ENCODE measurements around the gene CLIP2.
"Not testable (repeated sequence)": the region's sequence is repeated elsewhere in the genome, so short reads cannot be mapped to it uniquely, and the experiment has no call there.

The CLIP2 gene

DNA sequence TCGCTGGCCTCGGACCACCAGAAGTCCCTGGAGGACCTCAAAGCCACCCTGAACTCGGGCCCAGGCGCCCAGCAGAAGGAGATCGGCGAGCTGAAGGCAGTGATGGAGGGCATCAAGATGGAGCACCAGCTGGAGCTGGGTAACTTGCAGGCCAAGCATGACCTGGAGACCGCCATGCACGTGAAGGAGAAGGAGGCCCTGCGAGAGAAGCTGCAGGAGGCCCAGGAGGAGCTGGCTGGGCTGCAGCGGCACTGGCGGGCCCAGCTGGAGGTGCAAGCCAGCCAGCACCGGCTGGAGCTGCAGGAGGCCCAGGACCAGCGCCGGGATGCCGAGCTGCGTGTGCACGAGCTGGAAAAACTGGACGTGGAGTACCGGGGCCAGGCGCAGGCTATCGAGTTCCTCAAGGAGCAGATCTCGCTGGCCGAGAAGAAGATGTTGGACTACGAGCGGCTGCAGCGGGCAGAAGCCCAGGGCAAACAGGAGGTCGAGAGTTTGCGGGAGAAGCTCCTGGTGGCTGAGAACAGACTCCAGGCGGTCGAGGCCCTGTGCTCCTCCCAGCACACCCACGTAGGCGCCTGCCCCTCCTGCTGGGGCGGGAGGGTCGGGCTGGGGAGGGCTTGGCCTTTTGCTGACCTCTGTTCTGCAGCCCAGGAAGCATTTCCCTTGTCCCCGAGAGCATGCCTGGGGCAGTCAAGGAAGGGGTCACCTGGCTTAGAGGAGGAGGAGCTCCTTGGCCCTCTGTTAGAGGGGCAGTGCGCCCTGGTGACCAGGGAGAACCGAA is 87.2 kb downstream of the CLIP2 start:
- DNase-seq, result no peak

DNA sequence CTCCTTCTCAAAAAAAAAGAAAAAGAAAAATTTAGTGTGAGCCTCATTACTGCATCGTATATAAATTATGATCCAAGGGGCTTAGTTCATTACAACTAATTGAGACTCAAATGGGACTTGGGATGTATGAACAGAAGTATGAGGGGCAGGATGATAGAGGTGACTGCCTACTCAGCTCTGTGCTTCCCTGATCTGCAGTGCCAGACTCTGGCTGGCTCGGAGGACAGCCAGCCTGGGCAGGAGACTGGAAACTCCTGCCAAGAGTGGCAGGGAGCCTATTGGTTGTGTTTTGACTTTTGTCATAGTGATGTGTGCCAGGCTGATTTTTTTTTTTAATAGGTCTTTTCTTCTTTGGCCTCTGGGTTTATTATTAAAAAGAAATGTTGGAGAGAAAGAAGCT is 90.7 kb downstream of the CLIP2 start:
- DNase-seq, result no peak

DNA sequence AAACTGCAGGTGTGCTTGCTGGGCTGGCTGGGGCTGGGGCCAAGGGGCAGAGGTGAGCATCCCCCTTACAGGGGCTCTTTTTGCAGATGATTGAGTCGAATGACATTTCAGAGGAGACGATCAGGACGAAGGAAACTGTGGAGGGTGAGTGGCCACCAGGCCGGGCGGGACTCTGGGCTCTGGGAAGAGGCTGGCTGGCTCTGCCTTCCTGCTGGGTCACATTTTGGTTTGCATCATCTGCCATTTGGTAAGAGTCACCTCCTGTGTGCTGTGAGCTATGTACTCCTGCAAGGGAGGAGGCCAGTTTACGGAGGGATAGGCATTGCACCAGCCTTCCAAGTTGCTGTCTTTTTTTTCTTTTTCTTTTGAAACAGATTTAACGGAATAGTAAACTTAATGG is 91.5 kb downstream of the CLIP2 start:
- DNase-seq, result no peak

DNA sequence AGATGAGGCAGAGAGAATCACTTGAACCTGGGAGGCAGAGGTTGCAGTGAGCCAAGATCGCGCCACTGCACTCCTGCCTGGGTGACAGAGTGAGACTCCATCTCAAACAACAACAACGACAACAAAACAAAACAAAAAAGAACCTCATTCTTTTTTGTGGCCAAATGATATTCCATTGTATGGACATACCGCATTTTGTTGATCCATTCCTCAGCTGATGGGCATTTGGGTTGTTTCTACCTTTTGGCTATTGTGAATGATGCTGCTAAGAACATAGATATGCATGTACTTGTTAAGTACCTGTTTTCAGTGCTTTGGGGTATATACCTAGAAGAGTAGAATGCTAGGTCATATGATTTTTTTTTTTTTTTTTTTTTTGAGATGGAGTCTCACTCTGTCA is 94.9 kb downstream of the CLIP2 start:
- not testable (repeated sequence) for DNase-seq

DNA sequence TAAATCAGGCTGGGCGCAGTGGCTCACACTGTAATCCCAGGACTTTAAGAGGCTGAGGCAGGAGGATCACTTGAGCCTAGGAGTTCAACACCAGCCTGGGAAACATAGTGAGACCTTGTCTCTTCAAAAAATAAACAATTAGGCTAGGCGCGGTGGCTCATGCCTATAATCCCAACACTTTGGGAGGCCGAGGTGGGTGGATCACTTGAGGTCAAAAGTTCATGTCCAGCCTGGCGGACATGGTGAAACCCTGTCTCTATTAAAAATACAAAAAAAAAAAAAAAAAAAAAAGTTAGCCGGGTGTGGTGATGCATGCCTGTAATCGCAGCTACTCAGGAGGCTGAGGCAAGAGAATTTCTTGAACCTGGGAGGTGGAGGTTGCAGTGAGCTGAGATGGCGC is 95.6 kb downstream of the CLIP2 start:
- DNase-seq, result not testable (repeated sequence)

DNA sequence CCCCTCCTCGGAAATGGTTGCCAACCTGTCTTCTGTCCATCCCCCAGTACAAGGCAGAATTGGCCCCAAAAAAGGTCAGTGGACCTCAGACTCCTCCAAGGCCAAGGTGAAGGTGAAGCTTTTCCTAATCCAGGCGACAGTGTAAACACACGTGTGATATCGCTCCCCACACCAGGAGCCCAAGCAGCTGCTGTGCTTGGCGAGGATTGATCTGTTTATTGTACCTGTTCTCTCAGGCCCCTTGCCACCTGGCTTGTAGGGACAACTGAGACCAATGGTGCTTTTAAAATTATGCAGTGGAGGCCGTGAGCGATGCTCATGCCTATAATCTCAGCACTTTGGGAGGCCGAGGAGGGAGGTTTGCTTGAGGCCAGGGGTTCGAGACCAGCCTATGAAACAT is 98.4 kb downstream of the CLIP2 start:
- DNase-seq, result no peak

DNA sequence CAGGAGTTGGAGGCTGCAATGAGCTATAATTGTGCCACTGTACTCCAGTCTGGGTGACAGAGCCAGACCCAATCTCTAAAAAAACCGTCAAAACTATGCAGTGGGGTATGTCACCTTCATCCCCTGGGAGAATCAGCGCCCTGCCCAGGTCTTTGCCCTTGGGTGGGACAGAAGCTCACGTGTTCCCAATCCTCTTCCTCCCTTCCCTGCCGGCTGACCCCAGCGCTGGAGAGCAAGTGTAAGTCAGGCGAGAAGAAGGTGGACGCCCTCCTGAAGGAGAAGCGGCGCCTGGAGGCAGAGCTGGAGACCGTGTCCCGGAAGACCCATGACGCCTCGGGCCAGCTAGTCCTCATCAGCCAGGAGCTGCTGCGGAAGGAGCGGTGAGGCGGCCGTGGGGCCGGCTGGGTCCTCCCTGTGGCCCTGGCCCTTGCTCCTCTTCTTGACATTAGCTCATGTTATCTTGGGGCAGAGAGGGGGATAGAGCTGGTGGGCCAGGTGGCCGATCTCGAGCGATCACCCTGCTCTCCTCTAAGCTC is 99.7 kb downstream of the CLIP2 start:
- DNase-seq, result no peak

DNA sequence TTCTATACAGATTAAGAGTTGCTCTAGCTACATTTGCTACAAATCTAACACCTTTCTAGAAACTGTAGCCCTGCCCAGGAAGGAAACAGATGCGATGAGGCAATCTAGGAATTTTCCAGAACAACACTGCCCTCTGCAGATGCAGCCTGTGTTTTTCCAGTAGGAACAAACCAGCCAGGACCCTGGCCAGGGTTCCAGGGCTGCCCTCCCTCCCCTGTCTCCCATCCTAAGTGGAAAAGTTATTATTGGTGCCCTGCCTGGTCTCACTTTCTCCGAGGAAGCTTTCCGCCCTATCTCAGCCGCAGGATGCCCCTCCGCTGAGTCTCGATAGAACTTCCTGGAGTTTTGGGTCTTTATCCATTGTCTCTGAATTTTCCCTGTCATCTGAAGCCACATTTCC is 104.5 kb downstream of the CLIP2 start:
- DNase-seq, result not testable (repeated sequence)

DNA sequence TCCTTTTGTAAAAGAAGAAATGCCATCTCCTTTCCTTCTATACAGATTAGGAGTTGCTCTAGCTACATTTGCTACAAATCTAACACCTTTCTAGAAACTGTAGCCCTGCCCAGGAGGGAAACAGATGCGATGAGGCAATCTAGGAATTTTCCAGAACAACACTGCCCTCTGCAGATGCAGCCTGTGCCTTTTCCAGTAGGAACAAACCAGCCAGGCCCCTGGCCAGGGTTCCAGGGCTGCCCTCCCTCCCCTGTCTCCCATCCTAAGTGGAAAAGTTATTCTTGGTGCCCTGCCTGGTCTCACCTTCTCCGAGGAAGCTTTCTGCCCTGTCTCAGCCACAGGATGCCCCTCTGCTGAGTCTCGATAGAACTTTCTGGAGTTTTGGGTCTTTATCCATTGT is 105.4 kb downstream of the CLIP2 start:
- not testable (repeated sequence) for DNase-seq

DNA sequence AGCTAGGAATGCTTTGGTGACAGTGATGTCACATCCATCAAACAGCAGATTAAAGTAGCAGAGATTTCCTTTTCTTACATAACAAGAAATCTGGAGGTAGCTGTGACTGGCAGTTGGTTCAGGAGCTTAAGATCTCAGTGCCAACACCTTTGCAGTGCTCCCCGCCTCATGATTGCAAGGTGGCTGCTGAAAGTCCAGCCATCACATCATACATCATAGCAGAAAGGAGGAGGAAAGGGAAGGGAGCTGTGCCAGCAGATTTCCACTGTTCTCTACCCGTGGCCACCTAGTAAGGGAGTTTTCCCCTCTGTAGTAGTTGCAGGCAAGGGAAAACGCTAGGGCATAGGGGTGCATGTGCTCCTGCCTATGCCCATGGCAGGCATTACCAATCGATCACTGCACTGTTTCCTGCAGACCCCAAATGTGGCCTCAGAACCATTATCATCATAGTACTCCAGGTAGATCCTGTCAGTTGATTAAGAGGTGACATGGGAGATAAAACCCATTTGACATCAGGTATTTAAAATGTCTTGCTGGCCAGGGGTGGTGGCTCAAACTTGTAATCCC is 106.6 kb downstream of the CLIP2 start:
- DNase-seq, result no peak

DNA sequence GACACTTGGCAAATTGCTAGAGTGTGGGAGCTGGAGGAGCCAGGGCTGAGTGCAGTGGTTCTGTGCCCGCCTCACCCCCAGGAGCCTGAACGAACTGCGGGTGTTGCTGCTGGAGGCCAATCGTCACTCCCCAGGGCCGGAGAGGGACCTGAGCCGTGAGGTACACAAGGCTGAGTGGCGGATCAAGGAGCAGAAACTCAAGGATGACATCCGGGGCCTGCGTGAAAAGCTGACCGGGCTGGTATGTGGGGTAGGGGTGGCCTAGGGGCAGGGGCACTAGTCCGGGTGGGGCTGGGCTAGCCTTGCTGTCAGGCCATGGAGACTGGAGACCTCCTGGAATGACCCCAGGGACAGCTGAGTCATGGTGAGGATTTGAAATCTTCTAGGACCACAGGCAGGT is 107.8 kb downstream of the CLIP2 start:
- DNase-seq, result no peak

DNA sequence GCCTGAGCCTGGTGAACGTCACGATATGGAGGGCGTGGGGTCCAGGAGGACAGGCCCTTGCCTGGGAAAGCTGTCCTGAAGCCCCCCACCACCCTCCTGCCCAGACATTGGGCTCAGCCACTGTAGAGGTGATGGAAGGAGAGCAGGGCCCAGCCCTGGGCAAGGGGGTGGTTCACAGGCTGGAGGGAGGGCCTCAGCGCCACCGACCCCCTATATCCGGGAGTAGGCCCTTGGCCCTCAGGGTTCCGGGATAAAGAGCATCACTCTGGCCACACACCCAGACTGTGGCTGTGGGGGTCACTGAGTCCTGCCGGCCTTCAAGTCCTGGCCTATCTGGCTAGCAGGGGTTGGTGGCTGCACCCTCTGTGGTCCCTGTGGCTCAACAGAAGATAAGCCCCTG is 109.2 kb downstream of the CLIP2 start:
- no peak for DNase-seq

DNA sequence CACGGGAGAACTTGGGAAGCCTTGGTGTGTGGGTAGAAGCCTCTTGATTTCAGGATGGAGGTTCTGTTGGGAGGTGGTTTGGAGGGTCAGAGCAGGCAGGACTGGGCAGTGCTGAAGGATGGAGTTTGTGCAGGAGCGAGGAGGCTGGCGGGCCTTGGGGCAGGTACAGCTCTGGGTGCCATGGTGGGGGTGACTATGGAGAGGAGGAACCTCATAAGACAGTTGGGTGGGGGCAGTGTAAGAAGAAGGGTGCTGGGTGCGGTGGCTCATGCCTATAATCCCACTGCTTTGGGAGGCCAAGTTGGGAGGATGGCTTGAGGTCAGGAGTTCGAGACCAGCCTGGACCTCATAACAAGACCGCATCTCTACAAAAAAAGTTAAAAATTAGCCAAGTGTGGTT is 109.8 kb downstream of the CLIP2 start:
- DNase-seq, result no peak

DNA sequence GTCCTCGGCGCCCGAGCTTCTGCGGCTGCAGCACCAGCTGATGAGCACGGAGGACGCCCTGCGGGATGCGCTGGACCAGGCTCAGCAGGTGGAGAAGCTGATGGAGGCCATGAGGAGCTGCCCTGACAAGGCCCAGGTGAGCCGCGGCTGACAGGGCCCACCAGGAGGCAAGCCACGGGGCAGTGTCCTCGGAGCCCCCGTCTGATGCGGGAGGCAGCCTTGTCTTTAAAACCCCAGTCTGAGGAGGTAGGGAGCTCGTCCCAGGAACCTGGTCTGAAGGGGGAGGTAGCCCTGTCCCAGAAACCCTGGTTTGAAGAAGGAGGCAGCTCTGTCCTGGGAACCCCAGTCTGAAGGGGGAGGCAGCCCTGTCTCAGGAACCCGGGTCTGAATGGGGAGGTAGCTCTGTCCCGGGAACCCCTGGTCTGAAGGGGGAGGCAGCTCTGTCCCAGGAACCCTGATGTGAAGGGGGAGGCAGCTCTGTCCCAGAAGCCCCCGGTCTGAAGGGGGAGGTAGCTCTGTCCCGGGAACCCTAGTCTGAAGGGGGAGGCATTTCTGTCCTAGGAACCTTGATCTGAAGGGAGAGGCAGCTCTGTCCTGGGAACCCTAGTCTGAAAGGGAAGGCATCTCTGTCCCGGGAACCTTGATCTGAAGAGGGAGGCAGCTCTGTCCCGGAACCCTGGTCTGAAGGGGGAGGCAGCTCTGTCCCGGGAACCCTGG is 111.4 kb downstream of the CLIP2 start:
- no peak for DNase-seq

DNA sequence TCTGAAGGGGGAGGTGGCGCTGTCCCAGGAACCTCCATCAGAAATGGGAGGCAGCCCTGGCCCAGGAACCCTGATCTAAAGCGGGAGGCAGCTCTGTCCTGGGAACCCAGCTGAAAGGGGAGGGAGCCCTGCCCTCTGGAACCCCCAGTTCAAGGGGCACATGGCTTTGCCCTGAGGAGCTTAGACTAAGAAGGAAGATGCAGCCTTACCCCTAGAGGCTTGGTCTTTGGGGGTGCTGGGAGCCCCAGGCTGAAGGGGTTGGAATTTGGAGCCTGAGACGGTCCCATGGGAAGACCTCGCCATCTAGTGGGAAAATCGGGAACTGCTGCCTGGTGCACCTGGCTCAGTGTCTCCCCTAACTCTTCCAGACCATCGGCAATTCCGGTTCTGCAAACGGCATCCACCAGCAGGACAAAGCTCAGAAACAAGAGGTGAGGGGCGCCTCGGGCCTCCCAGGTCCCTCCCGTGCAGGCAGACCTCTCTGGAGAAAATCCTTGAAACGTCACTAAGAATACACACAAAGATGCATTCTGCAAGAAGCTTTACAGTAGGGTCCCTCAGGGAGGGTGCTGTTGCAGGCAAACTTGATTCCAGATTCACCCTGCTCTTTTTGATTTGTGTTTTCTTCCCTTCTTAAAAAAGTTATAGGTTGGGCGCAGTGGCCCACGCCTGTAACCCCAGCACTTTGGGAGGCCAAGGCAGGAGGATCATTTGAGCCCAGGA is 112.1 kb downstream of the CLIP2 start:
- peak; percentile 83 to 85 for DNase-seq

DNA sequence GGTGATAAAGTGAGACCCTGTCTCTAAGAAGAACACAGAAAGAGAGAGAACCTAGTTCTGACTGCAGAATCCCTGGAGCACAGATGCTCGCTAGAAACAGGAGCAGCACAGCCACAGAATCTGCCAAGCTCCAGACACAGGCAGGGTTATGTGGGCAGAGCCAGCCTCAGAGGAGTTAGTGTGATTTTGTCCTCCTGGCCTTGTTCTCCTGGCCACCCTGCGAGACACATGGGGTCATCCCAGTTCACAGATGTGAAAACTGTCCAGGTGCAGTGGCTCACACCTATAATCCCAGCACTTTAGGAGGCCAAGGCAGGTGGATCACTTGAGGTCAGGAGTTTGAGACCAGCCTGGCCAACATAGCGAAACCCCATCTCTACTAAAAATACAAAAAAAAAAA is 113.5 kb downstream of the CLIP2 start:
- not testable (repeated sequence) for DNase-seq

DNA sequence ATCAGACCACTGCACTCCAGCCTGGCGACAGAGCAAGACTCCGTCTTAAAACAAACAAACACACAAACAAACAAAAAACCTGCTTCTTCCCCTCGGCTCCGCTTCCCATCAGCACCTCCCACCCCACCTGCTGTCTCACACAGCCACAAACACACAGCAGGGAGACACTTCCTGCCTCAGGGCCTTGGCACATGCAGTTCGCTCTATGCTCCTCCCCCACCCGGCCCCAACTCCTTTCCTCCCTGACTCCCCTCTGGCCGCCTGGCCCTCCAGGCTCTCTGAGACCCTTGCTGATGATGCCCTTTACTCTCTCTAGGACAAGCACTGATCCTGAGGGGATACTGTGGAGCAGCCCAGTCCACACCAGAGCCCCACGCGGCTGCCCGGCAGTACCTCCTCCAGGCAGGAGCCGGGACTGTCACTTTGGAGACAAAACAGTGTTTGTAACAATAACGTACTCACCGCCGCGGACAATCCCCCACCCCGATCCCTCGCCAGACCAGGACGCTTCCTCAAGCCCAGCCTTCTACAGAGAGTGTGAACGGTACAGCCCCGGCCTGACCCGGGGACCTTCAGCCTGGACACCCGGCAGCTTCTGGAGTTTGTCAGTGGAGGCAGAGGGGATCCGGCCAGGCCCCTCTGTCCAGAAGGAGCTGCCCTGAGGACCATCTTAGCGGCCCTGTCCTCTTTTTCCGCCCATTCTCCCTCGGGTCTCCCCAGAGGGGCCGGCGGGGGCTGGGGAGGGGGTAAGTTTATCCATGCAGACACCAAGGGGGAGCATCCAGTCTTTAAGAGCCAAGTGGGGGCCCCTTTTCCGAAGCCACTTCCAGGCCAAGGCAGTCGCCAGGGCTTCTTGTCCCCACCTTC is 114.5 kb downstream of the CLIP2 start:
- no peak for DNase-seq

DNA sequence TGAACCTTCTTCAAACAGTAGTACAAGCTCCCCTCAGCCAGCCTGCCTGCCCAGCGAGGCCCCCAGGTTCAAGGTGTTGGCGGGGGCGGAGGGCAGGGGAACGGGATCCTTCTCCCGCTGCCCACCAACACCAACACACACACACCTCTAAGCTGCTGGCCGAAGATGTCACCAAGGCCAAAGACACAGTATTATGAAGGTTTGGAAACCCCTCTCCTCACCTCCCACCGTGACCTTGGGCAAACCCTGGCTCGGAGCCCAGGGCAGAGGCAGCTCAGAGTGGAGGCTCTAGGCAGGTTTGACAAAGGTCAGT is 115.1 kb downstream of the CLIP2 start:
- no peak for DNase-seq

DNA sequence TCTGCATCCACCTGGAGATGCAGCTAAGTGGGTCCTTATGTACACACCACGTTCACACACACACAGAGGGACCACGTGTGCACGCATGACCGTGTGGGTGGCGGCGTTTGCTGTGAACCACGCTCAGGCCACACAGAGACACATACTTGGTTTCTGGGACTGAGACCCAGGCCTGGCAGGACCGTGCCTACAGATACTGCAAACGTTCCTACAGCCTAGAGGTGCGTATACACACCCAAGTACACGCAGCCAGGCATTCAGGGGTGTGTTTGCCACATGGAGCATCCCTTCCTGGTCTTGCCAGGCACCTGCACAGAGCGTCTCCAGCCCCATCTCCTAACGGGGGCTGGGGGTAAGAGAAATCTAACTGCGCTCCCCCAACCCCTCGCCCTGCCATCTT is 115.5 kb downstream of the CLIP2 start:
- DNase-seq, result no peak

DNA sequence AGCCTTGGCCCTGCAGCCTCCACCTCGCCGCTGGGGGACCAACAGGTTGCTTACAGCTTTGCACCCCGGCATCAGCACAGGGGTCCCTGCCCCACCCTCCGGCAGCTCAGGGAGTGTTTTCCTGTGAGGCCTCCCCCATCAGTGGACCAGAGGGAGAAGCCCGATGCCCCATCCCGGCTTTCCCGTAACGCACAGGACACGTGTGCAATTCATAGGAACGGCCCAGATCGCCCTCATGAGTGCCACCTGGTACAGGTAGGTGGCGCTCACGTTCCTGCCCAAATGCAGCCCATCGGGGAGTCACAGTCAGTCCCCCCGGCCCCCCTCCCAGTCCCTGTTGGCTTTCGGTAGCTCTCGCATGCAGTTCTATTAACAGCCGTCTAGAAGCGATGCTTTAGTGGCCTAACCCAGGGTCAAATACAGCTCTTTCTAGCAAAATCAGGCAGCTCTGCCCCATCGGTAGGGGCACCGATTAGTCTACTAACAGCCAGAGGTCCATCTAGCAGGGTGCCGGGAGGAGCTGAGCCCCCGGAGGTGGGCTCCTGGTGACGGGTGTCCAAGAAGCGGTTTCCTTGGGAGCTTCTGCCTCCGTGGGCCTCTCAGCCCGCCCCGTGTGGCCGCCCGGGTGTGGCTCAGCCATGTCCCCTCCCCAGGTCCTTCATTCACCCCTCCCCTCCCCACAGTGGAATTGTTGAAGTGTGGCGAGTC is 116.1 kb downstream of the CLIP2 start:
- peak in 1 of 2 donors; percentile 12 for DNase-seq

DNA sequence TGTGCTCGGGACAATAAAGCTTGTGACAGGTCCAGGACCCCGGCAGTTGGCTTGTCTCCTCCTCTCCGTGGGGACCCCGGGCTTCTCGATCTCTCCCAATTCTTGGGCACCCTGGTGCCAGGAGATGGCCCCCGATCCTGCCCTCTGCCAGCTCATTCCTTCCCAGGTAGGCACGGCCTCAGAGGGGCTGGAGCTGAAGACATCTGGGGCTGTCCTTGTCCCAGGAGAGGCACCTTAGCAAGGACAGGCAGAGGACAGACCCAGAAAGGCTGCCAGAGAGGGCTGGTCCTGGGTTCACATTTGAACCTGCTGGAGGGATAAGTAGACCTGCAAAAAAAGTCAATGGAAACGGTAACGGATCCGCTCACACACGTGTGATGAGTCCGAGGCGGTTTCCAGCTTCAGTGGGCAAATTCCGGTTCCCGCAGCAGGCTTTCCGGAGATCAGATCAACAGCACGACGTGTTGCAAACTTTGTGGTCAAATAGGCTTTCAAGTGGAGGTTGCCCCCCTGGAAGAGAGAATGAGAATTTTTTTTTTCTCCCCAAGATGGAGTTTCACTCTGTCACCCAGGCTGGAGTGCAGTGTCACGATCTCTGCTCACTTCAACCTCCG is 116.8 kb downstream of the CLIP2 start:
- no peak for DNase-seq

Measured in stimulated activated CD4-positive, alpha-beta T cell treated with anti-CD3 and anti-CD28 coated beads, Interleukin-2, amount 100 ng/mL, for 24 hours (primary cell).